ENCODE data around the gene CCDC34. TPM values are rescaled to one million over a fixed set of nuclear protein-coding genes. Genes with fewer than 3 reads are reported as not detected.

The CCDC34 gene
- total RNA-seq, 1 donor from 2014 or later, result 5.6 TPM

GRCh38 chr11:27356624-27357222 lies 6.3 kb downstream of the CCDC34 start:
- H3K4me3 Mint-ChIP-seq (ENCODE audit: unreplicated experiment), result no peak overlapping the region
- no peak for TF ChIP-seq CTCF (IDR thresholded peaks at IDR 0.05; ENCODE audit: unreplicated experiment)
- DNase-seq (ENCODE audit: low spot score), result no peak

GRCh38 chr11:27355575-27356104 lies 7.4 kb downstream of the CCDC34 start:
- no peak overlapping the region for H3K4me3 Mint-ChIP-seq (ENCODE audit: unreplicated experiment)

More at GRCh38 chr11:27356624-27357222, 6.3 kb downstream of the CCDC34 start:
- Mint-ChIP-seq H3K36me3 (ENCODE audit: low read depth, unreplicated experiment) (no peaks in the 10 kb centered on the region), H3K9me3 (ENCODE audit: unreplicated experiment) (no peaks in the 10 kb centered on the region), H3K4me1 (ENCODE audit: unreplicated experiment) (no peaks in the 10 kb centered on the region), H3K27ac (ENCODE audit: unreplicated experiment) (no peak overlapping the region), H3K27me3 (ENCODE audit: unreplicated experiment) (no peaks in the 10 kb centered on the region)

GRCh38 chr11:27354359-27354965 lies 8.6 kb downstream of the CCDC34 start:
- TF ChIP-seq CTCF (IDR thresholded peaks at IDR 0.05; ENCODE audit: unreplicated experiment), result no peak
- H3K27ac Mint-ChIP-seq (ENCODE audit: unreplicated experiment), result no peak overlapping the region
- H3K27me3 Mint-ChIP-seq (ENCODE audit: unreplicated experiment), result no peaks in the 10 kb centered on the region
- H3K36me3 Mint-ChIP-seq (ENCODE audit: low read depth, unreplicated experiment), result no peaks in the 10 kb centered on the region
- H3K4me3 Mint-ChIP-seq (ENCODE audit: unreplicated experiment), result no peak overlapping the region
- H3K9me3 Mint-ChIP-seq (ENCODE audit: unreplicated experiment), result no peaks in the 10 kb centered on the region
- no peak for DNase-seq (ENCODE audit: low spot score)
- peaks cover 5% of the 10 kb centered on the region for H3K4me1 Mint-ChIP-seq (ENCODE audit: unreplicated experiment)

More at GRCh38 chr11:27355575-27356104, 7.4 kb downstream of the CCDC34 start:
- no peak overlapping the region for H3K27ac Mint-ChIP-seq (ENCODE audit: unreplicated experiment)
- no peak for TF ChIP-seq CTCF (IDR thresholded peaks at IDR 0.05; ENCODE audit: unreplicated experiment)
- no peaks in the 10 kb centered on the region for H3K27me3 Mint-ChIP-seq (ENCODE audit: unreplicated experiment)
- DNase-seq (ENCODE audit: low spot score), result no peak
- H3K9me3 Mint-ChIP-seq (ENCODE audit: unreplicated experiment), result no peaks in the 10 kb centered on the region
- peaks cover 5% of the 10 kb centered on the region for H3K4me1 Mint-ChIP-seq (ENCODE audit: unreplicated experiment)
- no peaks in the 10 kb centered on the region for H3K36me3 Mint-ChIP-seq (ENCODE audit: low read depth, unreplicated experiment)

- no peak for TF ChIP-seq CTCF (IDR thresholded peaks at IDR 0.05; ENCODE audit: unreplicated experiment)
- no peak for DNase-seq (ENCODE audit: low spot score)
- Mint-ChIP-seq H3K27ac (ENCODE audit: unreplicated experiment) (no peak overlapping the region), H3K4me1 (ENCODE audit: unreplicated experiment) (peaks cover 5% of the 10 kb centered on the region), H3K4me3 (ENCODE audit: unreplicated experiment) (no peak overlapping the region), H3K36me3 (ENCODE audit: low read depth, unreplicated experiment) (no peaks in the 10 kb centered on the region), H3K9me3 (ENCODE audit: unreplicated experiment) (no peaks in the 10 kb centered on the region), H3K27me3 (ENCODE audit: unreplicated experiment) (no peaks in the 10 kb centered on the region)
Measured at GRCh38 chr11:27353593-27354358, 9.2 kb downstream of the CCDC34 start.
